ENCODE measurements around the gene HDAC9.
"Not testable (repeated sequence)": the region's sequence is repeated elsewhere in the genome, so short reads cannot be mapped to it uniquely, and the experiment has no call there.

Gene HDAC9

DNA sequence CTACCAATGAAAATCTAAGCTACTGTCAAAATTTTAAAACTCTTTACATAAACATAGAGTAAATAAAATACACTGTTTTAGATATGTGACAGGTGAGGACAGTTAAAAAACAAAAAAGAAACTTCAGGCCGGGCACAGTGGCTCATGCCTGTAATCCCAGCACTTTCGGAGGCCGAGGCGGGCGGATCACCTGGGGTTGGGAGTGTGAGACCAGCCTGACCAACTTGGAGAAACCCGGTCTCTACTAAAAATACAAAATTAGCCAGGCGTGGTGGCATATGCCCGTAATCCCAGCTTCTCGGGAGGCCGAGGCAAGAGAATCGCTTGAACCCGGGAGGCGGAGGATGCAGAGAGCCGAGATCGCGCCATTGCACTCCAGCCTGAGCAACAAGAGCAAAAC, 472.2 kb downstream of the HDAC9 start:
- H3K9me3 ChIP-seq (ENCODE audit: control insufficient read depth, insufficient read depth, low read length); H3K4me3 ChIP-seq (ENCODE audit: low read depth, low read length); H3K9ac ChIP-seq (ENCODE audit: low read depth, low read length): not testable (repeated sequence)

DNA sequence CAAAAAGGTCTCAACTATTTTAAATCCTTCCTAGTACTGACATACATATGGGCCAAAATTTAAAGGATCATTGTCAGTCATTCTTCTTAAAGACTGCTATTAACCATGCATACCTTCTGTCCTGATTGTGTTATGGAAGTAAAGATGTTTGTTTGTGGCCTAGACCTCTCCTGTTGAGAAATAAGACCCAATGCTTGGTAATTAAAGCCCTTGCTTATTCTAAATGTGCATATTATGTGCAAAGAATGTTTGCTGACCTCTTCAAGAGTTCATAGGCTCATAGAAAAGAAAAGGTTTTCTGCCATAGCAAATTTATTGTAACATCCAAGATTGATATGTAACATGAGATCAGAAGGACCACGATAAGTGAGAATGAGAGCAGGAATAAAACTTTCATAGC, 476.3 kb downstream of the HDAC9 start:
- Histone ChIP-seq H3K9ac (ENCODE audit: low read depth, low read length) (no peak overlapping the region), H3K27ac (ENCODE audit: low read depth, low read length) (no peak overlapping the region), H3K4me1 (ENCODE audit: control insufficient read depth, insufficient read depth, low read length) (no peaks in the 10 kb centered on the region), H3K9me3 (ENCODE audit: control insufficient read depth, insufficient read depth, low read length) (no peaks in the 10 kb centered on the region), H3K27me3 (ENCODE audit: control insufficient read depth, insufficient read depth, low read length) (no peaks in the 10 kb centered on the region), H3K36me3 (ENCODE audit: control insufficient read depth, insufficient read depth, low read length) (no peaks in the 10 kb centered on the region), H3K4me3 (ENCODE audit: low read depth, low read length) (no peak overlapping the region)

More for the DNA sequence above, 472.2 kb downstream of the HDAC9 start:
- not testable (repeated sequence) for H3K36me3 ChIP-seq (ENCODE audit: control insufficient read depth, insufficient read depth, low read length); H3K27me3 ChIP-seq (ENCODE audit: control insufficient read depth, insufficient read depth, low read length); H3K4me1 ChIP-seq (ENCODE audit: control insufficient read depth, insufficient read depth, low read length); H3K27ac ChIP-seq (ENCODE audit: low read depth, low read length)

DNA sequence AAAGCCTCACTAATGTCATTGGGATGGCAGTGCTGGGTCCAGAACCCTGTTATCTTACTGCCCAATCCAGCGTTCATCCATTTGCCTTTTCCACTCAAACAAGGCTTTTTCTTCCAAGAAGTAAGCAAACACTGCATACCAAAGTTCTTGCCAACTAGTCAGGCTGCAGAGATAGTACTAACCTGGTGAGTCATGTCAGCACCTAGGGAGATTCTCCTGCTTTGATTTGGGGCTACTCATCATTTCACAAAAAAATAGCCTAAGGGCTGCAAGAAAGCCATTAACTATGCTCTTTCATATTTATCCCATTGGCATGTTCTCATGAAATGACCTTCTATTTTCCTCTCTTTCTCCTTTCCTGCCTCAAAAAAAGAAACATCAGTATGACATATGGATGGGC, 479.3 kb downstream of the HDAC9 start:
- H3K9me3 ChIP-seq (ENCODE audit: control insufficient read depth, insufficient read depth, low read length), result no peaks in the 10 kb centered on the region
- no peak overlapping the region for H3K27ac ChIP-seq (ENCODE audit: low read depth, low read length)
- H3K36me3 ChIP-seq (ENCODE audit: control insufficient read depth, insufficient read depth, low read length), result no peaks in the 10 kb centered on the region
- no peaks in the 10 kb centered on the region for H3K4me1 ChIP-seq (ENCODE audit: control insufficient read depth, insufficient read depth, low read length)
- H3K4me3 ChIP-seq (ENCODE audit: low read depth, low read length), result no peak overlapping the region
- no peaks in the 10 kb centered on the region for H3K27me3 ChIP-seq (ENCODE audit: control insufficient read depth, insufficient read depth, low read length)
- no peak overlapping the region for H3K9ac ChIP-seq (ENCODE audit: low read depth, low read length)

DNA sequence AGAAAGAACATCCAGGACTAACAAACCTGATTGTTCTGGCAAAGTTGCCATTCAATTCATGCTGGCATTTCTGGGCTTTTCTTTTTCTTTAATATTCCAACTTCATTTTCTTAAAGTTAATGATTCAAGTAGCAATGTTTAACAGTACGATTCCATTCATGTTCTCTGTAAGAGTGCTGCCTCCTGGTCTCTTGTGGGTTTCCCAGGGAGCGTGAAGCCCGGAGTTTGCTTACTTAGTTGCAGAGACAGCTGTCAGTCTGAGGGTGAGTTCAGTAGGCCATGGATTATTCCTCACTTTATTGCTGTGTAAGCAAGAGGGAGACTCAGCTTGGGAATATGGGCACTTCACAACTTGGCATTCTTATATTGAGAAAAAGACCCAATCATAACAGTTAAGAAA, 479.7 kb downstream of the HDAC9 start:
- Histone ChIP-seq H3K9me3 (ENCODE audit: control insufficient read depth, insufficient read depth, low read length) (no peaks in the 10 kb centered on the region), H3K27ac (ENCODE audit: low read depth, low read length) (no peak overlapping the region), H3K9ac (ENCODE audit: low read depth, low read length) (no peak overlapping the region), H3K4me3 (ENCODE audit: low read depth, low read length) (no peak overlapping the region), H3K36me3 (ENCODE audit: control insufficient read depth, insufficient read depth, low read length) (no peaks in the 10 kb centered on the region), H3K27me3 (ENCODE audit: control insufficient read depth, insufficient read depth, low read length) (no peaks in the 10 kb centered on the region), H3K4me1 (ENCODE audit: control insufficient read depth, insufficient read depth, low read length) (no peaks in the 10 kb centered on the region)

DNA sequence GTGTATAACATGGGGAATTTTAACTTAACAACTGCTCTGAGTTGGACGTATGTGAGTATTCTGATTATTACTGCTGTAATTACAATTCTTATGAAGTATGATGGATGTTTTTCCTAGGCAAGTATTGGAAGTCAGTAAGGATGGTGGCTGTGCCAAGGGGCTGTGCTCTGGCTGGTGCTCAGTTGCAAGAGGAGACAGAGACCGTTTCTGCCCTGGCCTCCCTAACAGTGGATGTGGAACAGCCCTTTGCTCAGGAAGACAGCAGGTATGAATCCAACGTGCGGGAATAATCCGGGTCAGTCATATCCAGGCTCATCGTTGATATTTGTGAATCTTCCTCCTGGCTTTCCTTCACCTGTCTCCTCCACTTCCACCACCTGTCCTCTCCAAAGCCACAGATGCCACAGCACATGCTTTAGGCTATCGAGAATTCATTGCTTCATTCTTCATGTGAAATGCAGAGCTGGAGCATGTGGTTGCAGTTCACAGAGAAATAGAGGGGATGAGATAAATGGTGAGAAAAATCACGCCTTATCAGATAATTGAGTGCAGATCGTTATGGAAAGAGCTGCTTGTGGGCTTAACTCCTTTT, 480.2 kb downstream of the HDAC9 start:
- H3K36me3 ChIP-seq (ENCODE audit: control insufficient read depth, insufficient read depth, low read length), result no peaks in the 10 kb centered on the region
- H3K9ac ChIP-seq (ENCODE audit: low read depth, low read length), result no peak overlapping the region
- H3K4me1 ChIP-seq (ENCODE audit: control insufficient read depth, insufficient read depth, low read length), result no peaks in the 10 kb centered on the region
- no peak overlapping the region for H3K27ac ChIP-seq (ENCODE audit: low read depth, low read length)
- no peaks in the 10 kb centered on the region for H3K9me3 ChIP-seq (ENCODE audit: control insufficient read depth, insufficient read depth, low read length)
- no peak overlapping the region for H3K4me3 ChIP-seq (ENCODE audit: low read depth, low read length)
- H3K27me3 ChIP-seq (ENCODE audit: control insufficient read depth, insufficient read depth, low read length), result no peaks in the 10 kb centered on the region

DNA sequence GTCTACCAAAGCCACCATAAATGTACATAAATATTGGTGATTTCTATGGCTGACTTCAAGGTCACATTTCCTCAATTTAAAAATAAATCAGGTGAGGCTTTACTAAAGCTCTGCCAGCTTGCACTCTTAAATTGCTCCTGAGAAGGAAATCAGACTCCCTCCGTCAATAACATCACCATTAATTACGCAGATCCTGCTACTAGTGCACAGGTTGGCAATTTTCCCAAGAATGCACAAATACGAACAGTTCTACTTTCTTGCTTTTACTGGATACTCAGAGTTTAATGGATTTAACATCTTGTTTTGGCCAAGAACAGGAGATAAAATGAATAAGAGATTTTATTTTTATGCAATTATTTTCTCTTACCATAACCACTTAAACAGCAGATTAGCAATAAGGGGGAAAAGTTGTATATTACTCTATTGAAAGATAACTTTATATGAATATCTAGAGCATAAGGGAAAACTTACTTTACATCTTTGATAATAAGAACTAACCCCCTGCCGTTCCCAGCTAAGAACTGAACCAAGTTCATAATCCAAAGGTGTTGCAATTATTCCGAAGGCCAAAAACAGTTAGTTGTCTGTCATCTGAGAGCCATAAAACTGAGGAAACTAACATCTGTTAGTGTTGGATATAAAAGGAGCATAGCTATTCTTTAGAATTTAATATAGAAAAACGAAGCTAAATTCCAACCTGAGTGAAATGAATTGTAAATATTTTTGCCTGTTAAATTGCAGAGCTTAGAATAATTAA, 481.3 kb downstream of the HDAC9 start:
- Histone ChIP-seq H3K9ac (ENCODE audit: low read depth, low read length) (no peak overlapping the region), H3K27me3 (ENCODE audit: control insufficient read depth, insufficient read depth, low read length) (no peaks in the 10 kb centered on the region), H3K9me3 (ENCODE audit: control insufficient read depth, insufficient read depth, low read length) (no peaks in the 10 kb centered on the region), H3K4me3 (ENCODE audit: low read depth, low read length) (no peak overlapping the region), H3K27ac (ENCODE audit: low read depth, low read length) (no peak overlapping the region), H3K4me1 (ENCODE audit: control insufficient read depth, insufficient read depth, low read length) (no peaks in the 10 kb centered on the region), H3K36me3 (ENCODE audit: control insufficient read depth, insufficient read depth, low read length) (no peaks in the 10 kb centered on the region)

DNA sequence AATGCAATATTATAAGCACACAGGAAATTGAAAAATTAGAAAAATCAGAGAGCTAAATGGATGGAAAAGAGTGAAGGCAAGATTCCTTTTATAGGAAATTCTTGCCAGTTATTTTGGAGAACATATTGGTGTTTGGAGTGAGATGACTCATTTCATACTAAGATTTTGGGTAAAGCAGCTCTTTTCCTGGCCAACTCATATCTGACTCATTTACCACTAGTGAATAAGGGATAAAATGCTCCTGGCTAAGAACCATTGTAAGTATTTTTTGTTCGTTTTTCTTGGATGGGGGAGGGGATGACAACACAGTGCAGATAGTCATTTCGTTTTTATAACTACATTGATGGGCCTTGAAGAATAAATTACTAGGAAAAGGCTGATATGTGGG, 482.6 kb downstream of the HDAC9 start:
- Histone ChIP-seq H3K27ac (ENCODE audit: low read depth, low read length) (no peak overlapping the region), H3K9ac (ENCODE audit: low read depth, low read length) (no peak overlapping the region), H3K9me3 (ENCODE audit: control insufficient read depth, insufficient read depth, low read length) (no peaks in the 10 kb centered on the region), H3K27me3 (ENCODE audit: control insufficient read depth, insufficient read depth, low read length) (no peaks in the 10 kb centered on the region), H3K4me1 (ENCODE audit: control insufficient read depth, insufficient read depth, low read length) (no peaks in the 10 kb centered on the region), H3K36me3 (ENCODE audit: control insufficient read depth, insufficient read depth, low read length) (no peaks in the 10 kb centered on the region), H3K4me3 (ENCODE audit: low read depth, low read length) (no peak overlapping the region)

DNA sequence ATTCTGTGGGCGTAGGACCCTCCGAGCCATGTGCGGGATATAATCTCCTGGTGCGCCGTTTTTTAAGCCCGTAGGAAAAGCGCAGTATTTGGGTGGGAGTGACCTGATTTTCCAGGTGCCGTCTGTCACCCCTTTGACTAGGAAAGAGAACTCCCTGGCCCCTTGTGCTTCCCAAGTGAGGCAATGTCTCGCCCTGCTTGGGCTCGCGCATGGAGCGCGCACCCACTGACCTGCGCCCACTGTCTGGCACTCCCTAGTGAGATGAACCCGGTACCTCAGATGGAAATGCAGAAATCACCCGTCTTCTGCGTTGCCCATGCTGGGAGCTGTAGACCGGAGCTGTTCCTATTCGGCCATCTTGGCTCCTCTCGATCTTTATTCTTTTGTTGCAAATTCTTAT, 495.2 kb downstream of the HDAC9 start:
- not testable (repeated sequence) for H3K9ac ChIP-seq (ENCODE audit: low read depth, low read length); H3K4me3 ChIP-seq (ENCODE audit: low read depth, low read length); H3K27ac ChIP-seq (ENCODE audit: low read depth, low read length); H3K27me3 ChIP-seq (ENCODE audit: control insufficient read depth, insufficient read depth, low read length); H3K4me1 ChIP-seq (ENCODE audit: control insufficient read depth, insufficient read depth, low read length); H3K36me3 ChIP-seq (ENCODE audit: control insufficient read depth, insufficient read depth, low read length); H3K9me3 ChIP-seq (ENCODE audit: control insufficient read depth, insufficient read depth, low read length)

DNA sequence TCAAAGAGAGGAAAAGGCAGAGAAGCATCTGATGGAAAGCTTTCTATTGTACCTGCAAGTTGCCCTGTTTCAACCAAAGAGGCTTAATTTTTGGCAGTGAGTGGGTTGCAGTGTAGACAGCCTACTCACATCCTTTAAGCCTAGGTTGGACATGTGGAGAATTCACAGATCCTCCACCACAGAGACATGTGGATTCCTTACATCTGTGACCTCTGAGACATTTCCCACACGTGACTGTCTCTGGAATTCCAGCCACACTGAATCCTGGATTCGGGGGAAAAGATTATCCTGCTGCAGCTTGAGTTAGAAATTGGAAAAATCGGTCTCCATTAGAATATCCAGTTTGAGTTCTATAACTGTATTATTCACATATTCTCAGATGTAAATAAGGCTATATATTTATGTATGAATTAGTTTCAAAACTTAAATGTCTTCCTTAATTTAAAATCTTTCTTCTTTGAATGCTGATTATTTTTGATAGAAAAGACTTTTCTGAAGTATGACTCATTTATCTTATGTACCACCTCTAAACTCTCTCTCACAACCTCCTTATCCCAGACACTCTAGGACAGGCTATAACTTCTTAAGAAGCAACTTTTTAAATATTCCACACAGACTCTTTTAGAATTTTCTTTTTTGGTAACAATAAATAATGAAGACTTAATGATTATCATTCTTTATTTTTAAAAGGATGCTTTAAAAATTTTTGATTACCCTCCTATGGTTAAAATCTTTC, 498.6 kb downstream of the HDAC9 start:
- Histone ChIP-seq H3K27ac (ENCODE audit: low read depth, low read length) (no peak overlapping the region), H3K9me3 (ENCODE audit: control insufficient read depth, insufficient read depth, low read length) (peaks cover 5% of the 10 kb centered on the region), H3K27me3 (ENCODE audit: control insufficient read depth, insufficient read depth, low read length) (no peaks in the 10 kb centered on the region)

DNA sequence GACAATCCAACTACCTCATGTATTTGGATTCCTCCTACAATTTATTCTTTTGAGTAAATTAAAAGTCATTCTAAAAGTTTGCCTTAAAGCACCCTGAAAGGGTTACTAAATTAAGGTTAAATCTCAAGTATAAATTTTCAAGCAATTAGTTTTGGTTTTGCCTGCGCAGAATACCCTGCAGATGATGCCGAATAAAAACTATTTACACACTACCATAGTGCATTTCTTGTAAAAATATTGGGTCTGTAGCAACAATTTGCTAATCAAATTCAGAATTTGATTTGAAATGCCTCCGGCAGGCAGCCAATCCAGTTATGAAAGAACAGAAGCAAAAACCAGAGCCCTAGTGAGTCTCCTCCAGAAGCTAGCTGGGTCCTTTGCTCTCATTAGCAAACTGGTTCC, 499.7 kb downstream of the HDAC9 start:
- Histone ChIP-seq H3K27me3 (ENCODE audit: control insufficient read depth, insufficient read depth, low read length) (no peaks in the 10 kb centered on the region), H3K27ac (ENCODE audit: low read depth, low read length) (no peak overlapping the region), H3K9me3 (ENCODE audit: control insufficient read depth, insufficient read depth, low read length) (peaks cover 5% of the 10 kb centered on the region), H3K36me3 (ENCODE audit: control insufficient read depth, insufficient read depth, low read length) (no peaks in the 10 kb centered on the region), H3K9ac (ENCODE audit: low read depth, low read length) (no peak overlapping the region), H3K4me1 (ENCODE audit: control insufficient read depth, insufficient read depth, low read length) (peaks cover 9% of the 10 kb centered on the region; the same call in 1 of the 2 replicates), H3K4me3 (ENCODE audit: low read depth, low read length) (no peak overlapping the region)

More for the DNA sequence above, 498.6 kb downstream of the HDAC9 start:
- Histone ChIP-seq H3K4me3 (ENCODE audit: low read depth, low read length) (no peak overlapping the region), H3K9ac (ENCODE audit: low read depth, low read length) (no peak overlapping the region), H3K4me1 (ENCODE audit: control insufficient read depth, insufficient read depth, low read length) (peaks cover 9% of the 10 kb centered on the region; the same call in 1 of the 2 replicates), H3K36me3 (ENCODE audit: control insufficient read depth, insufficient read depth, low read length) (no peaks in the 10 kb centered on the region)

DNA sequence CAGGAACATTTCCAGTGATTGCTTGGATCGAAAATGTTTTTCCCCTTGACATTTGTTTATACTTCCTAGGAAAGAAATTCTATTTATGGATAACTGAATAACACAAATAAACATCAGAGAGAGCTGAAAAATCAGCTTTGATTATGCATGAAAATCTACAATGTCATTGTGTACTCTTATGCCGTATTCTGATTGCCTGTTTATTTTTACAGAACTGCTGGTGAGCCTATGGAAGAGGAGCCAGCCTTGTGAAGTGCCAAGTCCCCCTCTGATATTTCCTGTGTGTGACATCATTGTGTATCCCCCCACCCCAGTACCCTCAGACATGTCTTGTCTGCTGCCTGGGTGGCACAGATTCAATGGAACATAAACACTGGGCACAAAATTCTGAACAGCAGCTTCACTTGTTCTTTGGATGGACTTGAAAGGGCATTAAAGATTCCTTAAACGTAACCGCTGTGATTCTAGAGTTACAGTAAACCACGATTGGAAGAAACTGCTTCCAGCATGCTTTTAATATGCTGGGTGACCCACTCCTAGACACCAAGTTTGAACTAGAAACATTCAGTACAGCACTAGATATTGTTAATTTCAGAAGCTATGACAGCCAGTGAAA, 500.4 kb downstream of the HDAC9 start:
- no peak overlapping the region for H3K9ac ChIP-seq (ENCODE audit: low read depth, low read length)
- H3K9me3 ChIP-seq (ENCODE audit: control insufficient read depth, insufficient read depth, low read length), result peaks cover 1% of the 10 kb centered on the region
- no peaks in the 10 kb centered on the region for H3K27me3 ChIP-seq (ENCODE audit: control insufficient read depth, insufficient read depth, low read length)
- no peak overlapping the region for H3K27ac ChIP-seq (ENCODE audit: low read depth, low read length)
- H3K4me3 ChIP-seq (ENCODE audit: low read depth, low read length), result no peak overlapping the region
- peaks cover 9% of the 10 kb centered on the region; the same call in 1 of the 2 replicates for H3K4me1 ChIP-seq (ENCODE audit: control insufficient read depth, insufficient read depth, low read length)
- H3K36me3 ChIP-seq (ENCODE audit: control insufficient read depth, insufficient read depth, low read length), result no peaks in the 10 kb centered on the region

All from HUES48 (cell line).